SK-N-MC (cell line): ENCODE results near the gene FANCC.

Experiments used
- DNase-seq: peaks from one replicate; pipeline ENCODE4 v3.0.0-alpha.2; 2011; ENCODE audit warnings: low read depth, low spot score
- H3K27ac ChIP-seq: fragments of 200-600 bp; sonication (generic); 2 replicates; pipeline ENCODE4 v1.5.1; 2016; ENCODE audit warnings: mixed run types
- H3K36me3 ChIP-seq: fragments of 200-600 bp; sonication (generic); 2 replicates; pipeline ENCODE4 v1.6.1; 2017; ENCODE audit warnings: antibody characterized with exemption, low read length, mixed read lengths; ENCODE audit not compliant: insufficient read depth
- H3K4me3 ChIP-seq: fragments of 200-600 bp; sonication (generic); 2 replicates; pipeline ENCODE4 v1.5.1; 2016
- H3K9ac ChIP-seq: fragments of 200-600 bp; sonication (generic); 2 replicates; pipeline ENCODE4 v1.8.0; 2017; ENCODE audit warnings: mixed run types, mixed read lengths; ENCODE audit not compliant: insufficient read length
- H3K9me3 ChIP-seq: fragments of 200-600 bp; sonication (generic); 2 replicates; pipeline ENCODE4 v1.6.1; 2017; ENCODE audit warnings: low read depth, mild to moderate bottlenecking, antibody characterized with exemption, low read length, moderate library complexity, mixed read lengths
- EZH2 ChIP-seq: fragments of 200-600 bp; sonication (generic); IDR thresholded peaks from one replicate; pipeline ENCODE4 v1.6.1; 2017; ENCODE audit warnings: antibody characterized with exemption
- FOXP2 ChIP-seq: optimal IDR thresholded peaks from 2 replicates; pipeline ENCODE3; 2011; ENCODE audit warnings: mild to moderate bottlenecking, moderate library complexity; ENCODE audit not compliant: insufficient read depth; ENCODE audit errors: extremely low read length, control extremely low read depth
- POLR2AphosphoS5 ChIP-seq: IDR thresholded peaks from 2 replicates; pipeline ENCODE4 v1.6.1; 2012; ENCODE audit warnings: mild to moderate bottlenecking, low read depth, low read length, borderline replicate concordance

Gene FANCC

GRCh38 chr9:95107001-95107749 is 210.3 kb downstream of the FANCC start:
- TF ChIP-seq POLR2AphosphoS5: no peak
- TF ChIP-seq FOXP2: no peak
- TF ChIP-seq EZH2: no peak
- Histone ChIP-seq H3K9me3 (no peaks in the 10 kb centered on the region), H3K36me3 (no peaks in the 10 kb centered on the region; the same call in 1 of the 2 replicates), H3K4me3 (no peak overlapping the region), H3K9ac (no peak overlapping the region), H3K27ac (no peak overlapping the region)
- DNase-seq: no peak

GRCh38 chr9:95105519-95106287 is 211.8 kb downstream of the FANCC start:
- H3K9me3 ChIP-seq: no peaks in the 10 kb centered on the region
- TF ChIP-seq POLR2AphosphoS5: no peak
- no peak for TF ChIP-seq EZH2
- no peak for TF ChIP-seq FOXP2

GRCh38 chr9:95104980-95105379 is 212.5 kb downstream of the FANCC start:
- peaks cover 8% of the 10 kb centered on the region; the same call in 1 of the 2 replicates for H3K36me3 ChIP-seq
- no peak overlapping the region for H3K4me3 ChIP-seq
- H3K27ac ChIP-seq: no peak overlapping the region
- no peak for DNase-seq
- H3K9me3 ChIP-seq: no peaks in the 10 kb centered on the region
- H3K9ac ChIP-seq: no peak overlapping the region
- TF ChIP-seq FOXP2: no peak
- TF ChIP-seq POLR2AphosphoS5: no peak
- no peak for TF ChIP-seq EZH2

More at GRCh38 chr9:95105519-95106287, 211.8 kb downstream of the FANCC start:
- Histone ChIP-seq H3K36me3 (peaks cover 8% of the 10 kb centered on the region; the same call in 1 of the 2 replicates), H3K4me3 (no peak overlapping the region), H3K9ac (no peak overlapping the region), H3K27ac (no peak overlapping the region)
- no peak for DNase-seq

GRCh38 chr9:95104581-95104960 is 212.9 kb downstream of the FANCC start:
- no peaks in the 10 kb centered on the region for H3K9me3 ChIP-seq
- H3K27ac ChIP-seq: no peak overlapping the region

GRCh38 chr9:95103871-95104580 is 213.5 kb downstream of the FANCC start:
- peaks cover 8% of the 10 kb centered on the region; the same call in 1 of the 2 replicates for H3K36me3 ChIP-seq
- H3K27ac ChIP-seq: no peak overlapping the region
- DNase-seq: no peak
- H3K4me3 ChIP-seq: no peak overlapping the region
- TF ChIP-seq FOXP2: no peak
- TF ChIP-seq POLR2AphosphoS5: no peak
- no peak for TF ChIP-seq EZH2
- no peak overlapping the region for H3K9ac ChIP-seq
- no peaks in the 10 kb centered on the region for H3K9me3 ChIP-seq

More at GRCh38 chr9:95104581-95104960, 212.9 kb downstream of the FANCC start:
- TF ChIP-seq EZH2 (no peak), POLR2AphosphoS5 (no peak), FOXP2 (no peak)
- Histone ChIP-seq H3K4me3 (no peak overlapping the region), H3K9ac (no peak overlapping the region), H3K36me3 (peaks cover 8% of the 10 kb centered on the region; the same call in 1 of the 2 replicates)
- no peak for DNase-seq

- Histone ChIP-seq H3K36me3 (peaks cover 8% of the 10 kb centered on the region; the same call in 1 of the 2 replicates), H3K9me3 (no peaks in the 10 kb centered on the region), H3K27ac (no peak overlapping the region), H3K4me3 (no peak overlapping the region), H3K9ac (no peak overlapping the region)
- TF ChIP-seq EZH2 (no peak), POLR2AphosphoS5 (no peak), FOXP2 (no peak)
- no peak for DNase-seq
These were observed 214.2 kb downstream of the FANCC start for GRCh38 chr9:95103281-95103771.

- no peaks in the 10 kb centered on the region for H3K9me3 ChIP-seq
- TF ChIP-seq FOXP2 (no peak), POLR2AphosphoS5 (no peak), EZH2 (no peak)
- DNase-seq: no peak
- H3K27ac ChIP-seq: no peak overlapping the region
- no peak overlapping the region for H3K9ac ChIP-seq
- peaks cover 8% of the 10 kb centered on the region; the same call in 1 of the 2 replicates for H3K36me3 ChIP-seq
- H3K4me3 ChIP-seq: no peak overlapping the region
These were observed 214.9 kb downstream of the FANCC start for GRCh38 chr9:95102572-95102971.

- Histone ChIP-seq H3K27ac (no peak overlapping the region), H3K9ac (no peak overlapping the region), H3K36me3 (peaks cover 8% of the 10 kb centered on the region; the same call in 1 of the 2 replicates), H3K4me3 (no peak overlapping the region), H3K9me3 (no peaks in the 10 kb centered on the region)
- TF ChIP-seq POLR2AphosphoS5 (no peak), EZH2 (no peak), FOXP2 (no peak)
- DNase-seq: no peak
These were observed 215.5 kb downstream of the FANCC start for GRCh38 chr9:95102001-95102433.

GRCh38 chr9:95101326-95101725 is 216.2 kb downstream of the FANCC start:
- no peak overlapping the region for H3K27ac ChIP-seq
- H3K9me3 ChIP-seq: no peaks in the 10 kb centered on the region
- no peak overlapping the region for H3K4me3 ChIP-seq
- TF ChIP-seq FOXP2 (no peak), POLR2AphosphoS5 (no peak), EZH2 (no peak)
- no peak for DNase-seq
- peaks cover 8% of the 10 kb centered on the region; the same call in 1 of the 2 replicates for H3K36me3 ChIP-seq
- H3K9ac ChIP-seq: no peak overlapping the region
